Endometrium (tissue), 2 donors: ENCODE results near the gene PIK3AP1.

ENCODE experiments used
- FAIRE-seq: peaks from 2 replicates; lab custom pipeline; 2012; peaks lifted over from hg19 to GRCh38; lab: Jason Lieb, UNC
- donor health status: control.
- donor health status: control.

Gene PIK3AP1

GRCh38 chr10:96642973-96643372 lies 77.3 kb downstream of the PIK3AP1 start:
- no peak for FAIRE-seq

- FAIRE-seq: no peak
These were observed 77.8 kb downstream of the PIK3AP1 start for GRCh38 chr10:96642530-96642929.

- no peak for FAIRE-seq
These were observed 78.7 kb downstream of the PIK3AP1 start for GRCh38 chr10:96641396-96642295.

GRCh38 chr10:96639899-96640298 lies 80.4 kb downstream of the PIK3AP1 start:
- FAIRE-seq: no peak

- no peak for FAIRE-seq
These were observed 81.6 kb downstream of the PIK3AP1 start for GRCh38 chr10:96638696-96639095.

- FAIRE-seq: no peak
These were observed 82.2 kb downstream of the PIK3AP1 start for GRCh38 chr10:96638120-96638519.

GRCh38 chr10:96637709-96638108 lies 82.6 kb downstream of the PIK3AP1 start:
- FAIRE-seq: no peak

- FAIRE-seq: no peak
These were observed 83.8 kb downstream of the PIK3AP1 start for GRCh38 chr10:96636551-96636950.

GRCh38 chr10:96632974-96633710 lies 87.2 kb downstream of the PIK3AP1 start:
- FAIRE-seq: no peak

- FAIRE-seq: no peak
These were observed 93.0 kb downstream of the PIK3AP1 start for GRCh38 chr10:96627292-96627691.

- no peak for FAIRE-seq
These were observed 93.5 kb downstream of the PIK3AP1 start for GRCh38 chr10:96626795-96627194.

- FAIRE-seq: no peak
These were observed 95.1 kb downstream of the PIK3AP1 start for GRCh38 chr10:96625173-96625572.

GRCh38 chr10:96622013-96622787 lies 98.1 kb downstream of the PIK3AP1 start:
- FAIRE-seq: no peak

GRCh38 chr10:96619796-96620773 lies 100.2 kb downstream of the PIK3AP1 start:
- FAIRE-seq: no peak

- FAIRE-seq: no peak
These were observed 101.2 kb downstream of the PIK3AP1 start for GRCh38 chr10:96619120-96619519.

GRCh38 chr10:96618653-96619052 lies 101.7 kb downstream of the PIK3AP1 start:
- FAIRE-seq: no peak

- FAIRE-seq: no peak
These were observed 103.4 kb downstream of the PIK3AP1 start for GRCh38 chr10:96616961-96617360.

GRCh38 chr10:96614515-96614914 lies 105.8 kb downstream of the PIK3AP1 start:
- FAIRE-seq: no peak

- FAIRE-seq: no peak
These were observed 106.7 kb downstream of the PIK3AP1 start for GRCh38 chr10:96613576-96613975.

GRCh38 chr10:96612055-96612830 lies 108.1 kb downstream of the PIK3AP1 start:
- FAIRE-seq: no peak
